Measurements from ENCODE around the gene CIB1.

GRCh38 chr15:90210593-90210992 lies 23.1 kb downstream of the CIB1 start:
- TF ChIP-seq YY1 (IDR thresholded peaks at IDR 0.05; ENCODE audit: low read depth) (no peak), CTCF (IDR thresholded peaks at IDR 0.05) (no peak), MAX (IDR thresholded peaks at IDR 0.05; ENCODE audit: low read depth) (no peak)

Measured in SK-N-SH (cell line).